IMR-90 (cell line): ENCODE data around the gene CYTH2.

ENCODE experiments used
- BHLHE40 ChIP-seq: fragments of 150-350 bp; IDR thresholded peaks from 2 replicates; pipeline ENCODE4 v1.6.1; 2016; ENCODE audit warnings: mild to moderate bottlenecking, low read depth, low read length
- CEBPB ChIP-seq: IDR thresholded peaks from 2 replicates; pipeline ENCODE4 v1.6.1; 2012; ENCODE audit warnings: low read depth, low read length, improper control_type of control experiment
- CTCF ChIP-seq: conservative IDR thresholded peaks from 2 replicates; pipeline ENCODE4 v1.5.1; 2012; ENCODE audit warnings: mild to moderate bottlenecking, low read depth, low read length, improper control_type of control experiment
- ELK1 ChIP-seq: fragments of 150-350 bp; IDR thresholded peaks from 2 replicates; pipeline ENCODE4 v1.6.1; 2016; ENCODE audit warnings: low read depth, mild to moderate bottlenecking, low read length, moderate library complexity, borderline replicate concordance
- FOS ChIP-seq: fragments of 150-350 bp; IDR thresholded peaks from 2 replicates; pipeline ENCODE4 v1.6.1; 2016; ENCODE audit warnings: low read depth, low read length
- MAZ ChIP-seq: IDR thresholded peaks from 2 replicates; pipeline ENCODE4 v1.6.1; 2012; ENCODE audit warnings: low read depth, mild to moderate bottlenecking, low read length, improper control_type of control experiment, moderate library complexity, borderline replicate concordance
- MXI1 ChIP-seq: IDR thresholded peaks from 2 replicates; pipeline ENCODE4 v1.6.1; 2012; ENCODE audit warnings: low read depth, mild to moderate bottlenecking, low read length, moderate library complexity, borderline replicate concordance
- POLR2A ChIP-seq: IDR thresholded peaks from 2 replicates; pipeline ENCODE4 v1.6.1; 2012; ENCODE audit warnings: mild to moderate bottlenecking, low read depth, low read length
- RAD21 ChIP-seq: IDR thresholded peaks from 2 replicates; pipeline ENCODE4 v1.6.1; 2012; ENCODE audit warnings: low read length, improper control_type of control experiment
- RCOR1 ChIP-seq: IDR thresholded peaks from 2 replicates; pipeline ENCODE4 v1.6.1; 2012; ENCODE audit warnings: mild to moderate bottlenecking, low read length, improper control_type of control experiment; ENCODE audit not compliant: insufficient replicate concordance
- RFX5 ChIP-seq: IDR thresholded peaks from 2 replicates; pipeline ENCODE4 v1.8.0; 2012; ENCODE audit warnings: low read depth, mild to moderate bottlenecking, low read length, moderate library complexity
- SMC3 ChIP-seq: fragments of 150-350 bp; IDR thresholded peaks from 2 replicates; pipeline ENCODE4 v1.6.1; 2016; ENCODE audit warnings: low read depth, mild to moderate bottlenecking, antibody characterized with exemption, low read length, moderate library complexity
- USF2 ChIP-seq: fragments of 150-350 bp; IDR thresholded peaks from 2 replicates; pipeline ENCODE4 v1.6.1; 2017; ENCODE audit warnings: mild to moderate bottlenecking, antibody characterized with exemption, low read length, low read depth

GRCh38 chr19:48479686-48480085, 10.5 kb downstream of the CYTH2 start:
- TF ChIP-seq CTCF, result no peak
- TF ChIP-seq ELK1, result no peak
- TF ChIP-seq MXI1, result no peak
- no peak for TF ChIP-seq RFX5
- no peak for TF ChIP-seq BHLHE40
- no peak for TF ChIP-seq CEBPB
- TF ChIP-seq POLR2A, result no peak
- TF ChIP-seq USF2, result no peak
- TF ChIP-seq MAZ, result no peak
- no peak for TF ChIP-seq RCOR1
- TF ChIP-seq RAD21, result no peak
- TF ChIP-seq SMC3, result no peak
- no peak for TF ChIP-seq FOS
